Measurements from ENCODE around the gene RFPL3.
"Not testable (repeated sequence)": the region's sequence is repeated elsewhere in the genome, so short reads cannot be mapped to it uniquely, and the experiment has no call there.

Gene RFPL3

GRCh38 chr22:32353840-32354239, 3.8 kb upstream of the RFPL3 start:
- no peak for DNase-seq (ENCODE audit: low spot score)

DNA sequence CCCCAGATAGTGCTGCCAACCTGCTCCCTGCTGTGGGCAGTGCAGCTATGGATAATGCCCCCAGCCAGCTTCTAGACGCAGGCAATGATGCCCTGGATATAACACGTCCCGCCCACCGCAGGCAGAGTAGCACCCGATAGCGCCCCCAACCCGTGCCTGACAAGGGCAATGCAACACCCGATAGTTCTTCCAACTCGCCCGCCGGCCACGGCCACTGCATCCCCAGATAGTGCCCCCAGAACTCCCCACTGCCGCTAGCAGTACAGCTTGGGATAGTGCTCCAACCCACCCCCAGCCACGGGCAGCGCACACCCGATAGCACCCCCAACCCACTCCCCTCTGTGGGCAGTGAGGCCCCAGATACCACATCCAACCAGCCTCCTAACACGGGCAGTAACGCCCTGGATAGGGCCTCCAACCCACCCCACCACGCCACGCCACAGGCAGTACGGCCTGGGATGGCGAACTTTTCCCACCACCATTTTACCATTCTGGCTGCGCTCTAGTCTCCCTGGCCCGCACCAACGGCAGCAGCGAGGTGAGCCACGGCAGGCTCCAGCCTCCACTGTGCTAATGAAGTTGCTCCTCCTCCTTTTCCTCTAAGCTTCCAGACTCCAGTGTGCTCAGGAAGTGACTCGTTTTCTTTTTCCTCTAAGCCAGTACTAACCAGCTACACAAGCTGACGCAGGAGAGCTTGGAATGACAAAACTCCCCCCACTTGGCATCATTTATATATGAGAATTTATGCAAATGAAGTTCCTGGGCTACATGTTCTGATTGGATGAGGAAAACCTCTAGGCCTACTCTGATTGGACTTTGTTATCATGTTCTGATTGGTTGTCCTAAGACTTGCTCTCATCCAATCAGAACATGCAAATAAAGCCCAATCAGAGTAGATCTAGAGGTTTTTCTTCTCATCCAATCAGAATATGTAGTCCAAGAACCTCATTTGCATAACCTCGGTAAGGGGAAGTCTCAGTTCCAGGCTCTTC, 3.0 kb upstream of the RFPL3 start:
- DNase-seq (ENCODE audit: low spot score) = no peak

DNA sequence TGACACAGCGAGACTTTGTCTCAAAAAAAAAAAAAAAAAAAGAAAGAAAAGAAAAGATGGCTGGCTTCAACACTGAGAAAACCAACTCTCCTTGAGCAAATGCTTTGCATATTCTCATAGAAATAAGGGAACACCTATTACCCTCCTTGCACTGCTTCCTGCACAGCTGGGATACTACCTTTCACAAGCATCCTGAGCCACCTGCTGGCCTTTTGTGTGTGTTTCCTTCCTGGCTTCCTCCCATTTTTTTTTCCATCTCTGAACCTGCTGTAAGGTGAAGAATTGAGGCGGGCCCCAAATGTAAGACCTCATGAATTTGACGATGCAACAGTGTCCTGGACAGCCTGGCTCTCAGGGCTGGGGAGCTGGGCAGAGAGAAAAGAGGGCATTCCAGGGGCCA, 1.9 kb upstream of the RFPL3 start:
- no peak for DNase-seq (ENCODE audit: low spot score)

DNA sequence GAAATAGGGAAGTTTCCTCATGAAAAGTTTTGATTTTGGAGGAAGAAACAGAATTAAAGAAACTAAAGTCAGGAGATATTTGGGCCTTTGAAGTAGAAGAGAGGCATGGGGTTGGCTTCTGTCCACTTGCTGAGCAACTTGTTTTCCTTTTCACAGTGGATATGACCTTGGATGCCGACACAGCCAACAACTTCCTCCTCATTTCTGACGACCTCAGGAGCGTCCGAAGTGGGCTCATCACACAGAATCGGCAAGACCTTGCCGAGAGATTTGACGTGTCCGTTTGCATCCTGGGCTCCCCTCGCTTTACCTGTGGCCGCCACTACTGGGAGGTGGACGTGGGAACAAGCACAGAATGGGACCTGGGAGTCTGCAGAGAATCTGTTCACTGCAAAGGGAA, 2.4 kb downstream of the RFPL3 start:
- DNase-seq (ENCODE audit: low spot score) = not testable (repeated sequence)

DNA sequence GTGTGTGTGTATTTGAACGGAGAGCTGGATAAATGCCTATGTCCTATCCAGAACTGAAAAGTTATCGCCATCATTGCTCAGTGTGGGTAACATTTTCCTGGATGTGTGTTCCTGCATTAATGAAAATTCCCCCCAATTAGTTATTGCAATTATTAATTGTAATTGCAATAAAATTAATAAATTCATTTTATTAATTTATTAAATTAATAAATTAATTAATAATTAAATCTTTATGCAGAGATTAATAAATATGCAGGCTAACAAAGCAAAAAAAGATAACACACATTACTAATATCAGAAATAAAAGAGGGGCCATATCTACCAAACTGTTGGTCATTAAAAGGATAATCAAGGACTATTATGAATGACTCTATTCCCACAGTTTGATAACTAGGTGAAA, 3.6 kb downstream of the RFPL3 start:
- DNase-seq (ENCODE audit: low spot score) = no peak

- no peak for DNase-seq (ENCODE audit: low spot score)
Observed at GRCh38 chr22:32364210-32364609, 6.5 kb downstream of the RFPL3 start.

DNA sequence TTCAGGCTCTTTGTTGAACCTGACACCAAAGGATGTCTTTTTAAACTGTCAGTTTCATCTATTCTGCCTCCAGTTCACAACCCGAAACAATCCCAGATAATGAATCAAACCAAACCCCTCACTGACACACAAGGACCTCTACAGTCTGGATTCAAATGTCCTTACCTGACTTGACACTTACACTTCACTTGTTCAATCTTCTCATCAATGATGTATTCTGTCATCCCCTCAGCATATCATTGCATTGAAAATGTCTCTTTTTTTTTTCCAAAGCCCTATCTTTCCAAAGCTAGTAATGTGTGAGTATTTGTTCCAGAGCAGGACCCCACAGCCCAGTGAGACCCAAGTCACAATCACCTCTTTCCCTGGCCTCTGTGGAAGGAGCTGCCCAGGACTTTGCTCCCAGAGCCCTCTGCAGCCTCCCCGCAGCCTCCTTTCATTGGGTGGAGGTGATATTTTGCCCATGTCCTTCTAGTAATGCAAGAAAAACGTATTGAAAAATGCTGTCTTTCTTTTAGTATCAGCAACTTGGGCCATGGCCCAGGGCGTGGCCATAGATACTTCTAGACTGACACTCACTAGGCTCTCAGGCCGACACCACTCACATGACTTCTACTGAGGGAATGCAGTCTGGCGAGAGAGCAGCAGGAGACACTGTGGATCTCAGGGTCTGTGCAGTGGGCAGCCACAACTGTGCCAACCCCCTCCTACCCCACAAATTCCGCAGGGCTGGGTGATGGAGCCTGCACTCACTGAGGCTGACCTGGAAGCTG, 18.2 kb downstream of the RFPL3 start:
- DNase-seq (ENCODE audit: low spot score) = no peak

DNA sequence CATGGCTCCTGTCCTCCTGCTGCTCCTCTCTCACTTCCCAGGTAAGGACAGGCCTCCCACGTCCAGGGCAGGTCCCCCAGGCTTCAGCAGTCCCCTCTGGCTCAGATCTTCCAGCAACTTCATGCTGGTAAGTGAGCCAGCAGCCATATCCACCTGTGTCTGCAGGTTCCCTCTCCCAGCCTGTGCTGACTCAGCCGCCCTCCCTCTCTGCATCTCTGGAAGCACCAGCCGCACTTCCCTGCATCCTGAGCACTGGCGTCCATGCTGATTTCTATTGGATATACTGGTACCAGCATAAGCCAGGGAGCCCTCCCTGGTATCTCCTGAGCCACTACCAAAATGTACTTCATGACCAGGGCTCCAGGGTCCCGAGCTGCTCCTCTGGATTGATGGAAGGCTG, 19.0 kb downstream of the RFPL3 start:
- DNase-seq (ENCODE audit: low spot score) = no peak

DNA sequence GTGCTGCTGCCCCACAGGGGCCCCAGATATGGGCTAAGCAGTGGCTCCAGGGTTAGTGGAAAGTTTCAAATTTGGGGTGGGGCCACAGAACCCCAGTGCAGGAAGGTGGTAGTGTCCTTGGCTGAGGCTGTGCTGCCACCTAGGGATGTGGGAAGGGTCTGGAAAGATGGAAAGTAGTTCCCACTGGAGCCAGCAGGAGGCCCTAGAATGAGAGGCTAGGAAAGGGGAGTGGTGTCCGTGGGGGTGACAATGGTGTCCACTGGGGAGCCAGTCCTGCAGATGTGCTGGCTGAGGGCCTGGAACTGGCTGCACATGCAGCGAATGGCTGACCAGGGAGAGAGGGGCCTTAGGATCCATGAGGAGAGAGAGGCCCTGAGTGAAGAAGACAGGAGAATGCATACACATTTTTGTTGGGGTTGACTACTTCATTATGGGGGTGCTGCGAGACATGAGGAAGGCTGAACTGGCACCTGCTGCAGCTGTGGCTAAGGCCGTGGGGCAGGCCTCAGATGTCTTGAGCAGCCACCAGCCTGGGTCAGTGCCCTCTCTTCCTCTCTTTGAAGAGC, 21.1 kb downstream of the RFPL3 start:
- DNase-seq (ENCODE audit: low spot score) = no peak

DNA sequence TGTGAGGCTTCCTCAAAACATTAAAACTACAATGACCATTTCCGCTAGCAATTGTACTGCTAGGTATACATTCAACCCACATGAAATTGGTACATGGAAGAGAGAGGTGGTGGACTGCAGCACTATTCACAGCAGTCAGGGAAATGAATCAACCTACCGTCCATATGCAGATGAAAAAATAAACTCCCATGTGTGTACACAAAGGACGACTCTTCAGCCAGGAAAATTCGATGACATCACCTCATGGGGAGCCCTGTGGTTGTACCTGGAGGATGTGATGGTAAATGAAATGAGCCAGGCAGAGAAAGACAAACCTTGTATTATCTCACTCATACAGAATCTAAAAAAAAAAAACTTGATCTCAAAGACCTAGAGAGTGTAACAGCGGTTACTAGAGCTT, 23.3 kb downstream of the RFPL3 start:
- no peak for DNase-seq (ENCODE audit: low spot score)

DNA sequence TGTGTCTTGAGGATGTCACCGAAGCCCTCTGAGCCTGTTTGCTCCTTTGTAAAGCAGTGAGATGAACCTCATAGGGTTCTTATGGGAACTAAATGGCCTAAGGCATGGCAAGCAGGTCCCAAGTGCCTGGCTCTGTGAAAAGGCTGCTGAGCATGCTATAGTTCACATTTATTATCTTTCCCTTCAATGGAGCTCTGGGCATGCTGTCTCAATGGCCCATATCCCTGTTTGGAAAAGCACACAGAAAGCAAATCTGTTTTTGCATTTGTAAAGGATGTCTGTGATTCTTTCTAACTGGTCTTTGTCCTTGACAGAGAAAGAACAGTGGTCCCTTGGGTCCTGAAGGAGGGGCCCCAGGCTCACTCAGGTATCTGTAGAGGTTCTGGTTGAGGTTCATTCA, 28.0 kb downstream of the RFPL3 start:
- DNase-seq (ENCODE audit: low spot score) = no peak

DNA sequence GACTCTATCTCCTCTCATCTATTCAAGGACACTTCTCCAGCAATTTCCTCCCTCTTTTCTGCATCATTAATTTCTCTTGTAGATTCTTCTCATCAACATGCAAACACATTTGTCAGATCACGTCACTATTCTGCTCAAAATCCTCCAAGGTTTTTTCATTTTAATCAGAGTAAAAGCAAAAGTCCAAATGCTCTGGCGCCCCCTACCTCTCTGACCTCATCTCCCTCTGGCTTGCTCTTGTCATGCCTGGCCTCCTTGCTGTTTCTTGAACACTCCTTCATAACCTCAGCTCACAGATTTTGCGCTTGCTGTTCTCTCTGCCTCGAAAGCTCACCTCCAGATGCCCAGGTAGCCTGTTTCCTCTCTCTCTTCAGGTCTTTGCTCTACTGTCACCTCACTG, 32.0 kb downstream of the RFPL3 start:
- no peak for DNase-seq (ENCODE audit: low spot score)

DNA sequence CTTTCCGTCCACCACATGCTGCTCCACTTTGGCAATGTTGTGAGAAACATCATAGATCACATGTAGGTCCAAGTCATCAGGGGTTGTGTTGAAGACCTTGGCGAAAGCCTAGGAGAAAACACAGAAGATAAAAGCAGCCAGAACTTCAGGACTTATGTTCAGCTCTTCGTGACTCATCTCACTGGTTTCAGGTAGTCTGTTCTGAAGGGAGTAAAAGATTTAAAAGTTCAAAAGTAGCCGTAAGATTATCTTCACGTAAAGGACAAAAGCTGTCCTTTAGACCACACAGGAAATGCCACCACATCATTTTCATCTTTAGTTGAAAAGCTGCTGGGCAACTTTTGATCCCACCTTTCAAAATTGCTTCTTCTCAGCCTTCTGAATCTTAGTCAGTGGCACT, 37.4 kb downstream of the RFPL3 start:
- DNase-seq (ENCODE audit: low spot score) = no peak

GRCh38 chr22:32396255-32396654, 38.6 kb downstream of the RFPL3 start:
- no peak for DNase-seq (ENCODE audit: low spot score)

DNA sequence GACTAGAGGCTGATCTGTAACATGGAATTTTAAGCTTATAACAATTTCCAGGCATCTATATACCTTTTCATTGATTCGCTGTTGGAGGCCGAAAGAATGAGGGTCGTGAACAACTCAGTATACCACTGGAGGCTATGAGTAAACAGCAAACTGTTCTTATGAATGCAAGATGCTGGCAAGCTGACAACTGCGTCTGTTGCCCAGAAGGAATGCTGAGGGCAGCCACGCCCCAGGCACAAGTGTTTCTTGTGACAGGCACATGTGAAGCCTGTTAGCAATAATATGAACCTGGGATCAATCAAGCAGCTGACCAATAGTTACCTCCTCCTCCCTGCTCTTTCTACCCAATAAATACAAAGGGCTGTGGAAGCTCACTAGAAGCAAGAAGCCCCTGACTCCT, 39.1 kb downstream of the RFPL3 start:
- DNase-seq (ENCODE audit: low spot score) = no peak

GRCh38 chr22:32401486-32401885, 43.8 kb downstream of the RFPL3 start:
- no peak for DNase-seq (ENCODE audit: low spot score)

- no peak for DNase-seq (ENCODE audit: low spot score)
Observed at GRCh38 chr22:32404021-32404420, 46.4 kb downstream of the RFPL3 start.

DNA sequence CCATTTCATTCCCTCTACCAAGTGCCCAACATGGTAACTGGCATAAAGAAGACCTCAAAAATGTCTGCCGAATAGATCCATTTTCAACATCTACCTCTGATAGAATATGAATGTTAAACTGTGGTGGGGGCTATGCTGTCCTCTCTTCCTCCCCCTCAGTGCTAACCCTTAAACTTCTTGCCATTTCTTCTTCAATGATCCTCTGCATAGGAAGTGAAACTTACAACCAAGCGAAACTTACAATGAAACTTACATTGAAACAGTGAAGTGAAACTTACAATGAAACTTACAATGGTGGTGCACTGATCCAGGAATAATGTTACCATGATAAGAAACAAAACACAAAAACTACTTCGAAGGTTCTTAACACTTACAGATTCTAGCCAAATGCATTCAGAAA, 49.6 kb downstream of the RFPL3 start:
- DNase-seq (ENCODE audit: low spot score) = peak; percentile 42

- DNase-seq (ENCODE audit: low spot score) = no peak
Observed at GRCh38 chr22:32407936-32408335, 50.3 kb downstream of the RFPL3 start.

- no peak for DNase-seq (ENCODE audit: low spot score)
Observed at GRCh38 chr22:32409977-32410376, 52.3 kb downstream of the RFPL3 start.

GRCh38 chr22:32410459-32410858, 52.8 kb downstream of the RFPL3 start:
- DNase-seq (ENCODE audit: low spot score) = no peak

All from germinal center (tissue), 1 donor.